ENCODE data around the gene TAS2R41. TPM values are rescaled to one million over a fixed set of nuclear protein-coding genes. Genes with fewer than 3 reads are reported as not detected.

Gene TAS2R41
- total RNA-seq, 1 donor from 2014 or later, result not detected

- no peak for TF ChIP-seq CTCF (IDR thresholded peaks at IDR 0.05)
- DNase-seq (ENCODE audit: low spot score in 2 of 2), result peak; percentile 47 to 68
- H3K4me3 ChIP-seq, result no peak overlapping the region
Measured at GRCh38 chr7:143487566-143487965, 9.9 kb downstream of the TAS2R41 start.

GRCh38 chr7:143490717-143491306 lies 13.1 kb downstream of the TAS2R41 start:
- TF ChIP-seq CTCF (IDR thresholded peaks at IDR 0.05), result peak in 1 of 3 experiments; percentile 31
- no peak overlapping the region for H3K27ac ChIP-seq
- no peaks in the 10 kb centered on the region for H3K9me3 ChIP-seq
- DNase-seq (ENCODE audit: low spot score in 2 of 2), result no peak
- H3K27me3 ChIP-seq, result no peaks in the 10 kb centered on the region
- H3K4me1 ChIP-seq, result no peaks in the 10 kb centered on the region
- intact Hi-C loops (cut with DNase I), result no loop called here
- H3K4me3 ChIP-seq, result no peak overlapping the region
- no peaks in the 10 kb centered on the region for H3K36me3 ChIP-seq

More at GRCh38 chr7:143487566-143487965, 9.9 kb downstream of the TAS2R41 start:
- Histone ChIP-seq H3K27me3 (no peaks in the 10 kb centered on the region), H3K4me1 (no peaks in the 10 kb centered on the region), H3K9me3 (no peaks in the 10 kb centered on the region), H3K36me3 (no peaks in the 10 kb centered on the region), H3K27ac (no peak overlapping the region)
- intact Hi-C loops (cut with DNase I), result no loop called here

GRCh38 chr7:143492043-143492471 lies 14.4 kb downstream of the TAS2R41 start:
- H3K4me3 ChIP-seq, result no peak overlapping the region
- no peak overlapping the region for H3K27ac ChIP-seq
- no peaks in the 10 kb centered on the region for H3K4me1 ChIP-seq
- no peak for TF ChIP-seq CTCF (IDR thresholded peaks at IDR 0.05)
- H3K27me3 ChIP-seq, result no peaks in the 10 kb centered on the region
- no peak for DNase-seq (ENCODE audit: low spot score in 2 of 2)
- no peaks in the 10 kb centered on the region for H3K36me3 ChIP-seq
- intact Hi-C loops (cut with DNase I), result no loop called here
- H3K9me3 ChIP-seq, result no peaks in the 10 kb centered on the region

- intact Hi-C loops (cut with DNase I), result no loop called here
- no peaks in the 10 kb centered on the region for H3K4me1 ChIP-seq
- H3K9me3 ChIP-seq, result no peaks in the 10 kb centered on the region
- H3K36me3 ChIP-seq, result no peaks in the 10 kb centered on the region
- TF ChIP-seq CTCF (IDR thresholded peaks at IDR 0.05), result no peak
- H3K4me3 ChIP-seq, result no peak overlapping the region
- H3K27ac ChIP-seq, result no peak overlapping the region
- H3K27me3 ChIP-seq, result no peaks in the 10 kb centered on the region
- DNase-seq (ENCODE audit: low spot score in 2 of 2), result no peak
Measured at GRCh38 chr7:143492799-143493739, 15.4 kb downstream of the TAS2R41 start.

GRCh38 chr7:143493751-143494150 lies 16.1 kb downstream of the TAS2R41 start:
- Histone ChIP-seq H3K4me3 (no peak overlapping the region), H3K27me3 (no peaks in the 10 kb centered on the region), H3K9me3 (no peaks in the 10 kb centered on the region), H3K27ac (no peak overlapping the region), H3K4me1 (no peaks in the 10 kb centered on the region), H3K36me3 (no peaks in the 10 kb centered on the region)
- intact Hi-C loops (cut with DNase I), result no loop called here
- TF ChIP-seq CTCF (IDR thresholded peaks at IDR 0.05), result no peak
- DNase-seq (ENCODE audit: low spot score in 2 of 2), result no peak
